A549 (cell line): ENCODE measurements around the gene RPL7A.
A peak's percentile ranks its signal among the peaks of the same experiment; 100 is the strongest.

Experiments used
- CTCF ChIP-seq: fragments of >200 bp; sonication (Bioruptor Twin); formaldehyde crosslinking; IDR thresholded peaks from 3 replicates; pipeline ENCODE4 v1.5.1; 2016
- EHMT2 ChIP-seq: fragments of 200-600 bp; sonication (generic); IDR thresholded peaks from 2 replicates; pipeline ENCODE4 v1.6.1; 2016; ENCODE audit warnings: antibody characterized with exemption, low read depth, mild to moderate bottlenecking, moderate library complexity
- ESRRA ChIP-seq: fragments of 150-350 bp; IDR thresholded peaks from 2 replicates; pipeline ENCODE4 v1.6.1; 2014; ENCODE audit warnings: mild to moderate bottlenecking, low read length, borderline replicate concordance
- FOSL2 ChIP-seq, 2 experiments: fragments of 450-650 bp in 1 of 2; fragments of >200 bp in 1 of 2; sonication (Bioruptor Twin) in 1 of 2; formaldehyde crosslinking; IDR thresholded peaks; 2 replicates each; pipeline versions ENCODE4 v1.5.0 to v1.6.1; 2016 to 2020; ENCODE audit warnings: mild to moderate bottlenecking in 1 of 2, moderate library complexity in 1 of 2
- MAFK ChIP-seq: fragments of 450-650 bp; IDR thresholded peaks from 2 replicates; pipeline ENCODE4 v1.6.1; 2014; ENCODE audit not compliant: partially characterized antibody
- POLR2AphosphoS2 ChIP-seq: conservative IDR thresholded peaks from 2 replicates; pipeline ENCODE4 v1.6.1; 2012; ENCODE audit warnings: low read length, improper control_type of control experiment, inconsistent platforms
- RARB ChIP-seq: fragments of 250-450 bp; sonication (Bioruptor Pico); IDR thresholded peaks from 2 replicates; pipeline ENCODE4 v1.8.0; 2021; ENCODE audit warnings: mild to moderate bottlenecking, moderate library complexity
- RCOR1 ChIP-seq: fragments of 150-350 bp; IDR thresholded peaks from 2 replicates; pipeline ENCODE4 v1.6.1; 2014; ENCODE audit warnings: antibody characterized with exemption, low read length, low read depth
- TF ChIP-seq, protein P1 (sequence below): fragments of 150-350 bp; IDR thresholded peaks from 2 replicates; pipeline ENCODE4 v1.6.1; 2014; ENCODE audit warnings: low read depth, mild to moderate bottlenecking, low read length
- TF ChIP-seq, protein P2 (sequence below): IDR thresholded peaks from 2 replicates; pipeline ENCODE4 v1.6.1; 2012

GRCh38 chr9:133355881-133356357, 7.9 kb downstream of the RPL7A start:
- 0 out of 3 replicates have a peak, but pooled peaks have one; percentile 6 for TF ChIP-seq CTCF
- TF ChIP-seq RARB (CRISPR knock-in tag) = no peak
- TF ChIP-seq, protein P1, sequence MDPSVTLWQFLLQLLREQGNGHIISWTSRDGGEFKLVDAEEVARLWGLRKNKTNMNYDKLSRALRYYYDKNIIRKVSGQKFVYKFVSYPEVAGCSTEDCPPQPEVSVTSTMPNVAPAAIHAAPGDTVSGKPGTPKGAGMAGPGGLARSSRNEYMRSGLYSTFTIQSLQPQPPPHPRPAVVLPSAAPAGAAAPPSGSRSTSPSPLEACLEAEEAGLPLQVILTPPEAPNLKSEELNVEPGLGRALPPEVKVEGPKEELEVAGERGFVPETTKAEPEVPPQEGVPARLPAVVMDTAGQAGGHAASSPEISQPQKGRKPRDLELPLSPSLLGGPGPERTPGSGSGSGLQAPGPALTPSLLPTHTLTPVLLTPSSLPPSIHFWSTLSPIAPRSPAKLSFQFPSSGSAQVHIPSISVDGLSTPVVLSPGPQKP = no peak
- no peak for TF ChIP-seq FOSL2 (IDR thresholded peaks at IDR 0.05)
- no peak for TF ChIP-seq FOSL2 (CRISPR knock-in tag; IDR thresholded peaks at IDR 0.05)
- TF ChIP-seq MAFK = no peak
- TF ChIP-seq ESRRA = no peak
- no peak for TF ChIP-seq RCOR1
- TF ChIP-seq POLR2AphosphoS2 = no peak
- no peak for TF ChIP-seq EHMT2
- TF ChIP-seq, protein P2, sequence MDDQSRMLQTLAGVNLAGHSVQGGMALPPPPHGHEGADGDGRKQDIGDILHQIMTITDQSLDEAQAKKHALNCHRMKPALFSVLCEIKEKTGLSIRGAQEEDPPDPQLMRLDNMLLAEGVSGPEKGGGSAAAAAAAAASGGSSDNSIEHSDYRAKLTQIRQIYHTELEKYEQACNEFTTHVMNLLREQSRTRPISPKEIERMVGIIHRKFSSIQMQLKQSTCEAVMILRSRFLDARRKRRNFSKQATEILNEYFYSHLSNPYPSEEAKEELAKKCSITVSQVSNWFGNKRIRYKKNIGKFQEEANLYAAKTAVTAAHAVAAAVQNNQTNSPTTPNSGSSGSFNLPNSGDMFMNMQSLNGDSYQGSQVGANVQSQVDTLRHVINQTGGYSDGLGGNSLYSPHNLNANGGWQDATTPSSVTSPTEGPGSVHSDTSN = no peak
